Gastroesophageal sphincter (tissue), 4 donors: ENCODE data around the gene COX4I2. TPM values are rescaled to one million over a fixed set of nuclear protein-coding genes. Genes with fewer than 3 reads are reported as not detected.
A peak's percentile ranks its signal among the peaks of the same experiment; 100 is the strongest.

Source experiments
- ATAC-seq: fragments of 150-250 bp; one replicate; pipeline ENCODE4 v1.9.1; 2016; ENCODE audit warnings: mild to moderate bottlenecking, moderate library complexity
- H3K27ac ChIP-seq, 4 donors: fragments of 200-600 bp; sonication (generic) in 3 of 4; 1 replicate in 3 of 4; 2 replicates in 1 of 4; pipeline ENCODE4 v1.5.1; 2016 to 2019
- H3K27me3 ChIP-seq: fragments of 200-600 bp; sonication (generic); one replicate; pipeline ENCODE4 v1.5.1; 2019
- H3K36me3 ChIP-seq, 2 donors: fragments of 200-600 bp; sonication (generic); one replicate each; pipeline ENCODE4 v1.5.1; 2019; ENCODE audit warnings: control low read depth in 1 of 2
- H3K4me1 ChIP-seq, 3 donors: fragments of 200-600 bp; sonication (generic); 1 replicate in 2 of 3; 2 replicates in 1 of 3; pipeline ENCODE4 v1.5.1; 2016 to 2019; ENCODE audit warnings: control low read depth in 2 of 3
- H3K4me3 ChIP-seq, 2 donors: fragments of 200-600 bp; sonication (generic); one replicate each; pipeline ENCODE4 v1.5.1; 2019; ENCODE audit warnings: mild to moderate bottlenecking in 1 of 2, moderate library complexity in 1 of 2
- H3K9me3 ChIP-seq, 3 donors: fragments of 200-600 bp; sonication (generic); one replicate each; pipeline ENCODE4 v1.5.1; 2017 to 2019; ENCODE audit warnings: control low read depth in 2 of 3
- EP300 ChIP-seq: sonication (generic); formaldehyde crosslinking; IDR thresholded peaks from one replicate; pipeline ENCODE4 v1.6.1; 2017; ENCODE audit warnings: antibody characterized with exemption, mild to moderate bottlenecking
- POLR2A ChIP-seq, 2 donors: fragments of 450-650 bp; IDR thresholded peaks; one replicate each; pipeline ENCODE4 v1.6.1; 2017; ENCODE audit warnings: antibody characterized with exemption in 2 of 2, mild to moderate bottlenecking in 2 of 2, moderate library complexity in 1 of 2
- POLR2AphosphoS5 ChIP-seq: sonication (generic); formaldehyde crosslinking; IDR thresholded peaks from one replicate; pipeline ENCODE4 v1.6.1; 2017; ENCODE audit warnings: antibody characterized with exemption
- WGBS, 2 donors: methylation state at CpG; one replicate each; pipeline ENCODE4 v1.1.5; 2018; ENCODE audit warnings: low coverage in 1 of 2; 5-methylcytosine and 5-hydroxymethylcytosine counted together
- total RNA-seq, 4 donors: library from RNA; depleted of rRNA; stranded (reverse); fragments of >200 nt; gene quantifications; one replicate each; pipeline ENCODE4 v1.1.0, GENCODE V29; 2016
- TF ChIP-seq, protein P1 (sequence below), 4 experiments: fragments of 200-600 bp in 2 of 4; fragments of 450-650 bp in 2 of 4; sonication (generic) in 1 of 4; IDR thresholded peaks; one replicate each; pipeline ENCODE4 v1.5.1; 2017 to 2019; ENCODE audit warnings: antibody characterized with exemption in 4 of 4, mild to moderate bottlenecking in 2 of 4, moderate library complexity in 2 of 4

The COX4I2 gene
- total RNA-seq: 10 to 100 TPM in 2 of 4 donors, 1 to 10 TPM in 1, not detected in 1; 4.6 to 40.9 (median 12.1) TPM

GRCh38 chr20:31637660-31638059, at the start of gene COX4I2:
COX4I2 (plus strand) TSS chr20:31637912; CDS start chr20:31639018, 1,106 bp downstream.
- no peak for ATAC-seq
- H3K4me3 ChIP-seq: peak within 1 kb of the TSS in 1 of 2 donors; percentile 37

GRCh38 chr20:31590717-31591225, 46.9 kb upstream of the COX4I2 start:
- no peaks in the 10 kb centered on the region for H3K27me3 ChIP-seq
- 74 to 92% methylated on average over 4 to 6 of the region's 7 CpGs for WGBS, 2 donors
- H3K36me3 ChIP-seq: no peaks in the 10 kb centered on the region
- no peak overlapping the region for H3K4me3 ChIP-seq
- H3K27ac ChIP-seq: peak overlapping the region in 3 of 4 donors; percentile 13 to 39 (median 29)
- no peaks in the 10 kb centered on the region for H3K9me3 ChIP-seq
- H3K4me1 ChIP-seq: peaks cover 0 to 35% (median 0%) of the 10 kb centered on the region in 3 donors
- no peak for TF ChIP-seq POLR2A (IDR thresholded peaks at IDR 0.05)
- TF ChIP-seq, protein P1, sequence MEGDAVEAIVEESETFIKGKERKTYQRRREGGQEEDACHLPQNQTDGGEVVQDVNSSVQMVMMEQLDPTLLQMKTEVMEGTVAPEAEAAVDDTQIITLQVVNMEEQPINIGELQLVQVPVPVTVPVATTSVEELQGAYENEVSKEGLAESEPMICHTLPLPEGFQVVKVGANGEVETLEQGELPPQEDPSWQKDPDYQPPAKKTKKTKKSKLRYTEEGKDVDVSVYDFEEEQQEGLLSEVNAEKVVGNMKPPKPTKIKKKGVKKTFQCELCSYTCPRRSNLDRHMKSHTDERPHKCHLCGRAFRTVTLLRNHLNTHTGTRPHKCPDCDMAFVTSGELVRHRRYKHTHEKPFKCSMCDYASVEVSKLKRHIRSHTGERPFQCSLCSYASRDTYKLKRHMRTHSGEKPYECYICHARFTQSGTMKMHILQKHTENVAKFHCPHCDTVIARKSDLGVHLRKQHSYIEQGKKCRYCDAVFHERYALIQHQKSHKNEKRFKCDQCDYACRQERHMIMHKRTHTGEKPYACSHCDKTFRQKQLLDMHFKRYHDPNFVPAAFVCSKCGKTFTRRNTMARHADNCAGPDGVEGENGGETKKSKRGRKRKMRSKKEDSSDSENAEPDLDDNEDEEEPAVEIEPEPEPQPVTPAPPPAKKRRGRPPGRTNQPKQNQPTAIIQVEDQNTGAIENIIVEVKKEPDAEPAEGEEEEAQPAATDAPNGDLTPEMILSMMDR (IDR thresholded peaks at IDR 0.05): no peak
- TF ChIP-seq EP300: no peak
- TF ChIP-seq POLR2AphosphoS5: no peak
- ATAC-seq: no peak

More at GRCh38 chr20:31637660-31638059, at the start of gene COX4I2:
- no peak for TF ChIP-seq EP300
- TF ChIP-seq POLR2AphosphoS5: no peak
- TF ChIP-seq, protein P1 (IDR thresholded peaks at IDR 0.05): no peak
- TF ChIP-seq POLR2A (IDR thresholded peaks at IDR 0.05): no peak
- H3K27ac ChIP-seq: peak within 1 kb of the TSS in 2 of 4 donors; percentile 45 to 57
- no peaks in the 10 kb centered on the region for H3K9me3 ChIP-seq
- no peaks in the 10 kb centered on the region for H3K36me3 ChIP-seq
- H3K27me3 ChIP-seq: peaks cover 24% of the 10 kb centered on the region
- peaks cover 0 to 5% (median 0%) of the 10 kb centered on the region in 3 donors for H3K4me1 ChIP-seq
- 60% methylated on average over 2 of the region's 34 CpGs; no CpG with 5 or more reads in 1 of the 2 donors for whole genome bisulfite sequencing, 2 donors

- TF ChIP-seq EP300 (no peak), POLR2AphosphoS5 (no peak), POLR2A (IDR thresholded peaks at IDR 0.05) (no peak)
- TF ChIP-seq, protein P1 (IDR thresholded peaks at IDR 0.05): no peak
- no peak overlapping the region for H3K4me3 ChIP-seq
- H3K27me3 ChIP-seq: no peaks in the 10 kb centered on the region
- no peaks in the 10 kb centered on the region for H3K9me3 ChIP-seq
- no peak for ATAC-seq
- 50 to 100% methylated on average over 3 of the region's 11 CpGs for WGBS, 2 donors
- no peaks in the 10 kb centered on the region for H3K36me3 ChIP-seq
- H3K27ac ChIP-seq: peak overlapping the region in 3 of 4 donors; percentile 53 to 81 (median 59)
- H3K4me1 ChIP-seq: peaks cover 0 to 37% (median 0%) of the 10 kb centered on the region in 3 donors
Measured at GRCh38 chr20:31593221-31594001, 44.3 kb upstream of the COX4I2 start.

DNA sequence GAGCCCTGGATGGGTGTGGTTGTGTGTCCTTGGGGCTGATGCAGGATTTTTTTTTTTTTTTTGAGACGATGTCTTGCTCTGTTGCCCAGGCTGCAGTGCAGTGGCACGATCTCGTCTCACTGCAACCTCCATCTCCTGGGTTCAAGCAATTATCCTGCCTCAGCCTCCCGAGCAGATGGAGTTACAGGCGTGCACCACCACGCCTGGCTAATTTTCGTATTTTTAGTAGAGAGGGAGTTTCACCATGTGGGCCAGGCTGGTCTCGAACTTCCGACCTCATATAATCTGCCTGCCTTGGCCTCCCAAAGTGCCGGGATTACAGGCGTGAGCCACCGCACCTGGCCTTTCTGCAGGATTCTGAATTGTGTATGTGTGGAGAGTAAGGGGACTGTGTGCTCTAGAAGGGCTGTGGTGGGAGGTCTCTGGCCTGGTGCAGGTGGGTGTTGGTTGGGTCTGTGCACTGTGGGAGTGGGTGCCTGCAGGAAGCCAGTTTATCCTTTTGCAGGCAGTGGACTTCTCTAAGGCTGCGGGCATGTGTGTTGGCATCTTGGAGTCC, 43.6 kb upstream of the COX4I2 start:
- Histone ChIP-seq H3K27ac (peak overlapping the region in 3 of 4 donors; percentile 59 to 81 (median 78)), H3K27me3 (no peaks in the 10 kb centered on the region), H3K9me3 (no peaks in the 10 kb centered on the region), H3K4me3 (no peak overlapping the region), H3K36me3 (no peaks in the 10 kb centered on the region), H3K4me1 (peaks cover 0 to 34% (median 0%) of the 10 kb centered on the region in 3 donors)
- TF ChIP-seq, protein P1 (IDR thresholded peaks at IDR 0.05): no peak
- TF ChIP-seq POLR2A (IDR thresholded peaks at IDR 0.05) (no peak), POLR2AphosphoS5 (no peak), EP300 (no peak)
- 75 to 97% methylated on average over 1 to 9 of the region's 13 CpGs for WGBS, 2 donors
- ATAC-seq: no peak
